H1 (cell line): ENCODE data around the gene CST2. TPM values are rescaled to one million over a fixed set of nuclear protein-coding genes. Genes with fewer than 3 reads are reported as not detected.

ENCODE experiments used
- CTCF ChIA-PET: fragments of 300-600 bp; sonication (Branson Sonifier 250); formaldehyde crosslinking; loops from one replicate; lab custom pipeline; 2021; ENCODE audit not compliant: partially characterized antibody; lab: Charles Lee
- POLR2A ChIA-PET: fragments of 300-600 bp; sonication (Branson Sonifier 250); formaldehyde crosslinking; loops from one replicate; lab custom pipeline; 2021; ENCODE audit warnings: inconsistent platforms; ENCODE audit not compliant: partially characterized antibody; lab: Charles Lee
- DNase-seq, 2 experiments: peaks; one replicate each; pipeline versions ENCODE4 v3.0.0 to v3.0.0-alpha.2; 2010 to 2022; ENCODE audit warnings: low spot score in 2 of 2, low read depth in 1 of 2, mixed read lengths in 1 of 2
- FAIRE-seq: peaks from 2 replicates; lab custom pipeline; 2011; peaks lifted over from hg19 to GRCh38; lab: Jason Lieb, UNC
- H2AFZ ChIP-seq: 2 replicates; pipeline ENCODE4 v1.8.1; 2012; ENCODE audit warnings: low read length, inconsistent platforms
- H2AK5ac ChIP-seq: 2 replicates; pipeline ENCODE4 v1.6.1; 2013; ENCODE audit warnings: low read depth, low read length
- H2BK120ac ChIP-seq: replicated peaks from 2 replicates; pipeline ENCODE3; 2013; ENCODE audit warnings: low read depth, low read length, inconsistent platforms
- H2BK12ac ChIP-seq: 2 replicates; pipeline ENCODE4 v1.6.1; 2013; ENCODE audit warnings: low read depth, low read length
- H2BK15ac ChIP-seq: 2 replicates; pipeline ENCODE4 v1.6.1; 2013; ENCODE audit warnings: low read length
- H2BK20ac ChIP-seq: 2 replicates; pipeline ENCODE4 v1.6.1; 2013; ENCODE audit warnings: low read length
- H2BK5ac ChIP-seq: 2 replicates; pipeline ENCODE4 v1.6.1; 2013; ENCODE audit warnings: low read depth, low read length
- H3K14ac ChIP-seq: 2 replicates; pipeline ENCODE4 v1.6.1; 2013; ENCODE audit warnings: inconsistent platforms; ENCODE audit not compliant: insufficient read length
- H3K18ac ChIP-seq: 2 replicates; pipeline ENCODE4 v1.6.1; 2013; ENCODE audit warnings: low read length; ENCODE audit errors: extremely low read depth
- H3K23ac ChIP-seq: 2 replicates; pipeline ENCODE4 v1.6.1; 2013; ENCODE audit warnings: inconsistent platforms; ENCODE audit not compliant: insufficient read length
- H3K23me2 ChIP-seq: 2 replicates; pipeline ENCODE4 v1.6.1; 2013; ENCODE audit warnings: low read depth, low read length
- H3K27ac ChIP-seq: 2 replicates; pipeline ENCODE4 v1.6.1; 2011; ENCODE audit warnings: low read depth, low read length, inconsistent platforms
- H3K27me3 ChIP-seq, 4 experiments: replicated peaks in 1 of 4; 1 replicate in 1 of 4; 2 replicates in 3 of 4; pipeline versions ENCODE4 v1.6.1 to v1.8.1; 2011 to 2013; ENCODE audit warnings: low read length in 3 of 4, mild to moderate bottlenecking in 3 of 4, inconsistent platforms in 2 of 4, mixed read lengths in 2 of 4, moderate library complexity in 1 of 4; ENCODE audit not compliant: control insufficient read depth in 3 of 4, insufficient read depth in 3 of 4; ENCODE audit errors: extremely low read depth in 1 of 4
- H3K36me3 ChIP-seq, 4 experiments: 2 replicates each; pipeline versions ENCODE4 v1.6.1 to v1.8.1; 2011 to 2013; ENCODE audit warnings: mild to moderate bottlenecking in 4 of 4, low read length in 3 of 4, moderate library complexity in 2 of 4, control low read depth in 1 of 4, inconsistent platforms in 1 of 4; ENCODE audit not compliant: insufficient read depth in 4 of 4, control insufficient read depth in 2 of 4
- H3K4ac ChIP-seq: replicated peaks from 2 replicates; pipeline ENCODE3; 2013; ENCODE audit warnings: low read length, low read depth, mixed read lengths, inconsistent platforms; ENCODE audit not compliant: insufficient read length
- H3K4me1 ChIP-seq, 4 experiments: replicated peaks in 1 of 4; 1 replicate in 1 of 4; 2 replicates in 3 of 4; pipeline versions ENCODE4 v1.6.1 to v1.8.1; 2011 to 2013; ENCODE audit warnings: low read length in 3 of 4, inconsistent platforms in 2 of 4, mixed read lengths in 1 of 4; ENCODE audit not compliant: insufficient read depth in 4 of 4, control insufficient read depth in 3 of 4
- H3K4me2 ChIP-seq, 2 experiments: 2 replicates each; pipeline versions ENCODE4 v1.6.1 to v1.8.1; 2011 to 2013; ENCODE audit warnings: low read depth in 2 of 2, low read length in 2 of 2, control low read depth in 1 of 2, inconsistent platforms in 1 of 2, mild to moderate bottlenecking in 1 of 2; ENCODE audit not compliant: insufficient read depth in 1 of 2
- H3K4me3 ChIP-seq, 4 experiments: fragments of 200-600, 300-600 bp in 1 of 4; sonication (generic), shearing (Covaris generic), sonication (Bioruptor Twin) in 1 of 4; 2 replicates each; pipeline versions ENCODE4 v1.5.1 to v1.8.1; 2011 to 2016; ENCODE audit warnings: low read length in 4 of 4, low read depth in 3 of 4, control low read depth in 2 of 4, inconsistent platforms in 2 of 4, mild to moderate bottlenecking in 2 of 4, mixed read lengths in 1 of 4, moderate library complexity in 1 of 4; ENCODE audit not compliant: insufficient read depth in 2 of 4; ENCODE audit errors: extremely low read depth in 1 of 4
- H3K56ac ChIP-seq: replicated peaks from 2 replicates; pipeline ENCODE3; 2013; ENCODE audit warnings: low read depth, mild to moderate bottlenecking, mixed read lengths, low read length, inconsistent platforms; ENCODE audit not compliant: insufficient read length
- H3K79me1 ChIP-seq: 2 replicates; pipeline ENCODE4 v1.6.1; 2013; ENCODE audit warnings: low read depth, low read length, control low read depth
- H3K79me2 ChIP-seq, 2 experiments: 2 replicates each; pipeline versions ENCODE4 v1.6.1 to v1.8.1; 2012 to 2013; ENCODE audit warnings: low read length in 2 of 2, mild to moderate bottlenecking in 2 of 2, inconsistent platforms in 1 of 2; ENCODE audit not compliant: insufficient read depth in 2 of 2, control insufficient read depth in 1 of 2
- H3K9ac ChIP-seq, 4 experiments: replicated peaks in 1 of 4; 1 replicate in 1 of 4; 2 replicates in 3 of 4; pipeline versions ENCODE4 v1.6.1 to v1.8.1; 2011 to 2013; ENCODE audit warnings: low read depth in 3 of 4, low read length in 3 of 4, control low read depth in 2 of 4, mild to moderate bottlenecking in 2 of 4, moderate library complexity in 2 of 4, inconsistent platforms in 1 of 4; ENCODE audit errors: extremely low read depth in 1 of 4
- H3K9me3 ChIP-seq, 2 experiments: 2 replicates each; pipeline versions ENCODE4 v1.6.1 to v1.8.1; 2012 to 2013; ENCODE audit warnings: mild to moderate bottlenecking in 2 of 2, moderate library complexity in 2 of 2, control low read depth in 1 of 2, inconsistent platforms in 1 of 2, low read depth in 1 of 2, low read length in 1 of 2, mixed read lengths in 1 of 2; ENCODE audit not compliant: insufficient read depth in 2 of 2
- H4K20me1 ChIP-seq, 2 experiments: replicated peaks in 1 of 2; 2 replicates each; pipeline versions ENCODE3 to v1.8.1; 2011 to 2013; ENCODE audit warnings: inconsistent platforms in 2 of 2, low read length in 2 of 2, mild to moderate bottlenecking in 1 of 2; ENCODE audit not compliant: insufficient read depth in 2 of 2, control insufficient read depth in 1 of 2
- H4K5ac ChIP-seq: 2 replicates; pipeline ENCODE4 v1.6.1; 2013; ENCODE audit warnings: low read length, low read depth, mixed read lengths, inconsistent platforms; ENCODE audit not compliant: insufficient read length
- H4K8ac ChIP-seq: 2 replicates; pipeline ENCODE4 v1.8.0; 2013; ENCODE audit warnings: mild to moderate bottlenecking, moderate library complexity, low read length, inconsistent platforms; ENCODE audit not compliant: insufficient read depth; ENCODE audit errors: extremely low read depth
- H4K91ac ChIP-seq: replicated peaks from 2 replicates; pipeline ENCODE3; 2013; ENCODE audit warnings: low read length, mixed read lengths, inconsistent platforms; ENCODE audit not compliant: insufficient read length
- ASH2L ChIP-seq: fragments of 200-600, 300-600 bp; sonication (generic); IDR thresholded peaks from one replicate; pipeline ENCODE4 v1.7.1; 2017; ENCODE audit warnings: low read length
- CEBPB ChIP-seq: IDR thresholded peaks from 2 replicates; pipeline ENCODE4 v1.6.1; 2012; ENCODE audit warnings: low read depth, low read length
- CHD1 ChIP-seq: IDR thresholded peaks from 2 replicates; pipeline ENCODE4 v1.6.1; 2012; ENCODE audit warnings: low read depth, low read length, improper control_type of control experiment
- EGR1 ChIP-seq: IDR thresholded peaks from 2 replicates; pipeline ENCODE4 v1.6.1; 2011; ENCODE audit warnings: low read depth, low read length, borderline replicate concordance
- HDAC2 ChIP-seq, 2 experiments: fragments of 300-600 bp in 1 of 2; sonication (generic) in 1 of 2; IDR thresholded peaks; 2 replicates each; pipeline ENCODE4 v1.6.1; 2011 to 2012; ENCODE audit warnings: low read depth in 2 of 2, low read length in 2 of 2, mild to moderate bottlenecking in 2 of 2, moderate library complexity in 2 of 2, borderline replicate concordance in 1 of 2, inconsistent platforms in 1 of 2
- JUN ChIP-seq: IDR thresholded peaks from 2 replicates; pipeline ENCODE4 v1.6.1; 2011; ENCODE audit warnings: low read depth, mild to moderate bottlenecking, improper control_type of control experiment, low read length
- JUND ChIP-seq: IDR thresholded peaks from 2 replicates; pipeline ENCODE4 v1.6.1; 2011; ENCODE audit warnings: mild to moderate bottlenecking, improper control_type of control experiment, low read length
- MAFK ChIP-seq: IDR thresholded peaks from 2 replicates; pipeline ENCODE4 v1.6.1; 2012; ENCODE audit warnings: low read depth, mild to moderate bottlenecking, improper control_type of control experiment, low read length
- NANOG ChIP-seq: IDR thresholded peaks from 2 replicates; pipeline ENCODE4 v1.6.1; 2011; ENCODE audit warnings: low read length, low read depth, mild to moderate bottlenecking, inconsistent platforms; ENCODE audit not compliant: insufficient read depth, poor library complexity, severe bottlenecking
- POLR2A ChIP-seq, 2 experiments: IDR thresholded peaks; 1 replicate in 1 of 2; 2 replicates in 1 of 2; pipeline ENCODE4 v1.6.1; 2011; ENCODE audit warnings: low read depth in 2 of 2, low read length in 2 of 2, mild to moderate bottlenecking in 2 of 2; ENCODE audit errors: control extremely low read depth in 1 of 2
- RXRA ChIP-seq: IDR thresholded peaks from 2 replicates; pipeline ENCODE4 v1.6.1; 2011; ENCODE audit warnings: low read depth, mild to moderate bottlenecking, low read length, moderate library complexity; ENCODE audit not compliant: insufficient read depth
- SIRT6 ChIP-seq: IDR thresholded peaks from one replicate; pipeline ENCODE4 v1.7.1; 2012; ENCODE audit warnings: low read length, inconsistent platforms
- SP4 ChIP-seq: IDR thresholded peaks from 2 replicates; pipeline ENCODE4 v1.6.1; 2012; ENCODE audit warnings: low read length, inconsistent platforms
- TBP ChIP-seq: IDR thresholded peaks from 2 replicates; pipeline ENCODE4 v1.6.1; 2011; ENCODE audit warnings: low read depth, low read length, improper control_type of control experiment
- USF2 ChIP-seq: IDR thresholded peaks from 2 replicates; pipeline ENCODE4 v1.6.1; 2011; ENCODE audit warnings: low read length, improper control_type of control experiment
- WGBS, 2 experiments: shearing (Covaris generic) in 1 of 2; methylation state at CpG; one replicate each; pipeline versions ENCODE4 v1.1.6 to v1.1.7; 2013 to 2015; ENCODE audit warnings: low lambda C conversion rate in 2 of 2, mixed read lengths in 2 of 2, inconsistent platforms in 1 of 2, low coverage in 1 of 2, missing lambda C conversion rate in 1 of 2; ENCODE audit not compliant: insufficient replicate concordance in 2 of 2, insufficient coverage in 1 of 2, insufficient read length in 1 of 2; ENCODE audit errors: extremely low coverage in 1 of 2, missing lambda C conversion rate in 1 of 2; 5-methylcytosine and 5-hydroxymethylcytosine counted together
- polyA plus RNA-seq, 7 experiments: library from polyadenylated mRNA; depleted of rRNA in 3 of 7; stranded (reverse) in 5 of 7; unstranded in 2 of 7; fragments of >200 nt in 5 of 7; fragments of 200-250 nt in 2 of 7; gene quantifications; 1 replicate in 5 of 7; 2 replicates in 1 of 7; 4 replicates in 1 of 7; pipeline versions ENCODE4 v1.2.1 to v1.2.3, GENCODE V29; 2011 to 2013; ENCODE audit warnings: missing spikeins in 2 of 7, mixed read lengths in 2 of 7
- total RNA-seq: library from RNA; stranded (reverse); fragmentation: NEBNext Ultra II Directional; extraction: Animal tissue kit (Norgen Biotek cat#: 25700); gene quantifications from 2 replicates; pipeline ENCODE4 v1.2.1, GENCODE V29; 2021

CST2 gene
- total and polyA plus RNA-seq, 2 of the 8 experiments (the other 6 are each of a cell fraction or from before 2014, with no cell fraction given) = not detected

- FAIRE-seq (no peak), DNase-seq (no peak)
- Histone ChIP-seq H3K4me1 (no peaks in the 10 kb centered on the region), H3K23ac (no peak overlapping the region), H3K36me3 (no peaks in the 10 kb centered on the region), H3K14ac (no peak overlapping the region), H3K18ac (no peak overlapping the region), H3K79me1 (no peaks in the 10 kb centered on the region), H3K9me3 (no peaks in the 10 kb centered on the region), H2AFZ (no peak overlapping the region), H2AK5ac (no peak overlapping the region), H2BK12ac (no peak overlapping the region), H3K4ac (no peak overlapping the region), H2BK15ac (no peak overlapping the region), H3K9ac (no peak overlapping the region), H3K23me2 (no peaks in the 10 kb centered on the region), H4K20me1 (no peaks in the 10 kb centered on the region), H3K27ac (no peak overlapping the region), H2BK5ac (no peak overlapping the region), H2BK120ac (no peak overlapping the region), H3K4me2 (no peak overlapping the region), H3K4me3 (no peak overlapping the region), H3K79me2 (no peaks in the 10 kb centered on the region), H2BK20ac (no peak overlapping the region), H3K56ac (no peak overlapping the region), H4K5ac (no peak overlapping the region), H4K91ac (no peak overlapping the region), H4K8ac (no peak overlapping the region), H3K27me3 (no peaks in the 10 kb centered on the region)
- WGBS, 2 experiments = 93% methylated on average over 7 of the region's 7 CpGs; no CpG with 5 or more reads in 1 of the 2 experiments
- CTCF ChIA-PET = interaction anchor here (0.8 to 1.5 kb wide), 3 partner anchors 10 to 126 kb away, joined by 3 to 7 read pairs (median 3); no protein-coding TSS in a partner anchor
- POLR2A ChIA-PET = no interaction called here
- TF ChIP-seq EGR1 (no peak), SP4 (no peak), TBP (no peak), ASH2L (no peak), JUN (no peak), SIRT6 (no peak), POLR2A (IDR thresholded peaks at IDR 0.05; ENCODE audit: control extremely low read depth in 1 of 2, low read depth in 2 of 2, low read length in 2 of 2) (no peak), NANOG (no peak), RXRA (no peak), HDAC2 (IDR thresholded peaks at IDR 0.05; ENCODE audit: borderline replicate concordance in 1 of 2, low read depth in 2 of 2, low read length in 2 of 2) (no peak), USF2 (no peak), CHD1 (no peak), CEBPB (no peak), MAFK (no peak), JUND (no peak)
Observed at GRCh38 chr20:23794065-23794464, 32.5 kb downstream of the CST2 start.
